Keratinocyte (primary cell): ENCODE results near the gene CELA2B. TPM values are rescaled to one million over a fixed set of nuclear protein-coding genes. Genes with fewer than 3 reads are reported as not detected.

Experiments used
- DNase-seq: peaks from one replicate; pipeline ENCODE4 v3.0.0-alpha.2; 2011; ENCODE audit warnings: low read depth, missing footprints, low spot score
- FAIRE-seq: peaks from 2 replicates; lab custom pipeline; 2011; peaks lifted over from hg19 to GRCh38; lab: Jason Lieb, UNC
- H2AFZ ChIP-seq: 2 replicates; pipeline ENCODE4 v1.6.0; 2012; ENCODE audit warnings: low read length, control low read depth, inconsistent platforms; ENCODE audit not compliant: control insufficient read depth
- H3K27ac ChIP-seq: 2 replicates; pipeline ENCODE4 v1.5.1; 2011; ENCODE audit warnings: low read length; ENCODE audit not compliant: control insufficient read depth, insufficient read depth
- H3K27me3 ChIP-seq: 3 replicates; pipeline ENCODE4 v1.6.0; 2011; ENCODE audit warnings: low read length; ENCODE audit not compliant: control insufficient read depth, insufficient read depth; ENCODE audit errors: extremely low read depth
- H3K36me3 ChIP-seq, 2 experiments: 2 replicates in 1 of 2; 3 replicates in 1 of 2; pipeline ENCODE4 v1.5.1; 2011; ENCODE audit warnings: low read length in 2 of 2, mild to moderate bottlenecking in 1 of 2; ENCODE audit not compliant: control insufficient read depth in 2 of 2, insufficient read depth in 2 of 2; ENCODE audit errors: extremely low read depth in 1 of 2
- H3K4me1 ChIP-seq: 3 replicates; pipeline ENCODE4 v1.5.1; 2011; ENCODE audit warnings: low read length; ENCODE audit not compliant: control insufficient read depth, insufficient read depth; ENCODE audit errors: extremely low read depth
- H3K4me2 ChIP-seq: 3 replicates; pipeline ENCODE4 v1.6.0; 2011; ENCODE audit warnings: low read depth, low read length; ENCODE audit not compliant: control insufficient read depth, insufficient read depth; ENCODE audit errors: extremely low read depth
- H3K4me3 ChIP-seq, 3 experiments: fragments of 200-600 bp in 1 of 3; sonication (generic) in 1 of 3; 2 replicates in 2 of 3; 3 replicates in 1 of 3; pipeline ENCODE4 v1.5.1; 2011 to 2016; ENCODE audit warnings: low read length in 3 of 3, mild to moderate bottlenecking in 3 of 3, control low read depth in 2 of 3, inconsistent platforms in 1 of 3, low read depth in 1 of 3, mixed read lengths in 1 of 3, mixed run types in 1 of 3, moderate library complexity in 1 of 3; ENCODE audit not compliant: control insufficient read depth in 2 of 3, insufficient read depth in 2 of 3; ENCODE audit errors: extremely low read depth in 1 of 3
- H3K79me2 ChIP-seq: 2 replicates; pipeline ENCODE4 v1.6.0; 2012; ENCODE audit warnings: low read length; ENCODE audit not compliant: control insufficient read depth, insufficient read depth
- H3K9ac ChIP-seq: 3 replicates; pipeline ENCODE4 v1.6.0; 2011; ENCODE audit warnings: low read length; ENCODE audit not compliant: control insufficient read depth, insufficient read depth; ENCODE audit errors: extremely low read depth
- H3K9me1 ChIP-seq: 3 replicates; pipeline ENCODE4 v1.6.0; 2011; ENCODE audit warnings: low read length; ENCODE audit not compliant: control insufficient read depth, insufficient read depth; ENCODE audit errors: extremely low read depth
- H3K9me3 ChIP-seq: 2 replicates; pipeline ENCODE4 v1.5.1; 2012; ENCODE audit warnings: low read depth, low read length; ENCODE audit not compliant: control insufficient read depth
- H4K20me1 ChIP-seq: 3 replicates; pipeline ENCODE4 v1.6.0; 2011; ENCODE audit warnings: low read length; ENCODE audit not compliant: control insufficient read depth, insufficient read depth; ENCODE audit errors: extremely low read depth
- EZH2 ChIP-seq: IDR thresholded peaks from one replicate; pipeline ENCODE4 v1.6.1; 2012; ENCODE audit warnings: inconsistent platforms, mild to moderate bottlenecking, low read length, moderate library complexity
- dilution Hi-C: fragments of 300-500 bp; cut with MboI; formaldehyde crosslinking; loops from one replicate; pipeline ENCODE4 v1.7.0; 2020; ENCODE audit warnings: low sequenced_read_pairs; ENCODE audit not compliant: extremely low pct_ligation_motif_present
- polyA plus RNA-seq, 5 experiments: library from polyadenylated mRNA; depleted of rRNA in 3 of 5; stranded (reverse) in 3 of 5; stranded (forward) in 1 of 5; unstranded in 1 of 5; fragments of >200 nt; gene quantifications; 1 replicate in 1 of 5; 2 replicates in 3 of 5; 3 replicates in 1 of 5; pipeline versions ENCODE4 v1.2.1 to v1.2.3, GENCODE V29; 2011 to 2012; ENCODE audit warnings: missing spikeins in 2 of 5, low read depth in 1 of 5, low replicate concordance in 1 of 5
- TF ChIP-seq, protein P1 (sequence below), 3 experiments: IDR thresholded peaks in 1 of 3; conservative IDR thresholded peaks in 1 of 3; optimal IDR thresholded peaks in 1 of 3; 2 replicates in 2 of 3; 3 replicates in 1 of 3; pipeline versions ENCODE3 to v1.5.1; 2011; ENCODE audit warnings: low read length in 3 of 3, mild to moderate bottlenecking in 3 of 3, moderate library complexity in 2 of 3, control low read depth in 1 of 3, inconsistent platforms in 1 of 3; ENCODE audit not compliant: insufficient read depth in 2 of 3; ENCODE audit errors: extremely low read depth in 1 of 3

CELA2B gene
- polyA plus RNA-seq, 1 donor (not counting 4 experiments of a cell fraction or from before 2014, with no cell fraction given): not detected

GRCh38 chr1:15508700-15509487, 33.0 kb downstream of the CELA2B start:
- Histone ChIP-seq H3K36me3 (no peaks in the 10 kb centered on the region), H4K20me1 (no peaks in the 10 kb centered on the region), H3K4me1 (no peaks in the 10 kb centered on the region), H3K4me3 (no peak overlapping the region), H3K27ac (no peak overlapping the region), H3K4me2 (no peak overlapping the region), H3K79me2 (no peaks in the 10 kb centered on the region), H3K9ac (no peak overlapping the region), H3K9me3 (no peaks in the 10 kb centered on the region), H3K9me1 (no peaks in the 10 kb centered on the region), H3K27me3 (no peaks in the 10 kb centered on the region), H2AFZ (no peak overlapping the region)
- DNase-seq (no peak), FAIRE-seq (no peak)
- dilution Hi-C loops: no loop called here
- TF ChIP-seq, protein P1, sequence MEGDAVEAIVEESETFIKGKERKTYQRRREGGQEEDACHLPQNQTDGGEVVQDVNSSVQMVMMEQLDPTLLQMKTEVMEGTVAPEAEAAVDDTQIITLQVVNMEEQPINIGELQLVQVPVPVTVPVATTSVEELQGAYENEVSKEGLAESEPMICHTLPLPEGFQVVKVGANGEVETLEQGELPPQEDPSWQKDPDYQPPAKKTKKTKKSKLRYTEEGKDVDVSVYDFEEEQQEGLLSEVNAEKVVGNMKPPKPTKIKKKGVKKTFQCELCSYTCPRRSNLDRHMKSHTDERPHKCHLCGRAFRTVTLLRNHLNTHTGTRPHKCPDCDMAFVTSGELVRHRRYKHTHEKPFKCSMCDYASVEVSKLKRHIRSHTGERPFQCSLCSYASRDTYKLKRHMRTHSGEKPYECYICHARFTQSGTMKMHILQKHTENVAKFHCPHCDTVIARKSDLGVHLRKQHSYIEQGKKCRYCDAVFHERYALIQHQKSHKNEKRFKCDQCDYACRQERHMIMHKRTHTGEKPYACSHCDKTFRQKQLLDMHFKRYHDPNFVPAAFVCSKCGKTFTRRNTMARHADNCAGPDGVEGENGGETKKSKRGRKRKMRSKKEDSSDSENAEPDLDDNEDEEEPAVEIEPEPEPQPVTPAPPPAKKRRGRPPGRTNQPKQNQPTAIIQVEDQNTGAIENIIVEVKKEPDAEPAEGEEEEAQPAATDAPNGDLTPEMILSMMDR (optimal IDR thresholded peaks at IDR 0.05 in 1 of 3, IDR thresholded peaks at IDR 0.05 in 1 of 3, conservative IDR thresholded peaks at IDR 0.05 in 1 of 3; ENCODE audit: extremely low read depth in 1 of 3, insufficient read depth in 2 of 3, low read length in 3 of 3): no peak
- no peak for TF ChIP-seq EZH2

DNA sequence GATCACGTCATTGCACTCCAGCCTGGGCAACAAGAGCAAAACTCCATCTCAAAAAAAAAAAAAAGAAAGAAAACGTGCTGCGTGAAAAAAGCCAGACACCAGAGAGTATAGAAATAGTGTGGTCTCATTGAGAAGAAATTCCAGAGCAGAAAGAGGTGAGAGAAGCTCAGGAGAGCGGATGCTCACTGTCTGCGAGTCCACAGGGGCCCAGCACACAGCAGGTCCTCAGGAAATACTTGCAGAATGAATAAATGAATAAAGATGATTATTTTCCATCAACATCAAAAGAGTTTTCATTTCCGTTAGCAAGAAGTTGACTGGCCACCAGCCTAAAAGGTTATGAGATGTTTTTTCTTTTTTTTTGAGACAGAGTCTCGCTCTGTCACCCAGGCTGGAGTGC, 33.7 kb downstream of the CELA2B start:
- Histone ChIP-seq H3K4me2 (no peak overlapping the region), H4K20me1 (no peaks in the 10 kb centered on the region), H3K27me3 (no peaks in the 10 kb centered on the region), H3K36me3 (no peaks in the 10 kb centered on the region), H3K27ac (no peak overlapping the region), H2AFZ (no peak overlapping the region), H3K9ac (no peak overlapping the region), H3K79me2 (no peaks in the 10 kb centered on the region), H3K4me1 (no peaks in the 10 kb centered on the region), H3K9me1 (no peaks in the 10 kb centered on the region), H3K9me3 (no peaks in the 10 kb centered on the region), H3K4me3 (no peak overlapping the region)
- no peak for DNase-seq
- dilution Hi-C loops: no loop called here
- no peak for FAIRE-seq
- TF ChIP-seq EZH2: no peak
- TF ChIP-seq, protein P1 (optimal IDR thresholded peaks at IDR 0.05 in 1 of 3, IDR thresholded peaks at IDR 0.05 in 1 of 3, conservative IDR thresholded peaks at IDR 0.05 in 1 of 3; ENCODE audit: extremely low read depth in 1 of 3, insufficient read depth in 2 of 3, low read length in 3 of 3): no peak
